T-cell (primary cell): ENCODE results near the gene ULK1. TPM values are rescaled to one million over a fixed set of nuclear protein-coding genes. Genes with fewer than 3 reads are reported as not detected.
"Not testable (repeated sequence)": the region's sequence is repeated elsewhere in the genome, so short reads cannot be mapped to it uniquely, and the experiment has no call there.

Experiments used
- ATAC-seq, 4 experiments: fragments of 200-7000 bp in 3 of 4; fragments of 150-1000 bp in 1 of 4; cut with Tn5 transposase; replicated peaks in 1 of 4; 1 replicate in 3 of 4; 2 replicates in 1 of 4; pipeline ENCODE4 v1.10.0; 2021; ENCODE audit warnings: moderate library complexity in 3 of 4, mild to moderate bottlenecking in 2 of 4, moderate number of reproducible peaks in 1 of 4
- CTCF ChIA-PET, 2 donors: fragments of 300-600 bp; sonication (Branson Sonifier 250); formaldehyde crosslinking; loops; one replicate each; lab custom pipeline; 2022; ENCODE audit warnings: antibody characterized with exemption in 2 of 2; lab: Charles Lee
- POLR2A ChIA-PET, 2 donors: fragments of 300-600 bp; sonication (Branson Sonifier 250); formaldehyde crosslinking; loops; one replicate each; lab custom pipeline; 2022; ENCODE audit warnings: antibody characterized with exemption in 2 of 2; lab: Charles Lee
- DNase-seq, 35 experiments: peaks; one replicate each; pipeline versions ENCODE4 v3.0.0 to v3.0.0-alpha.2; 2013 to 2023
- H3K27ac ChIP-seq: one replicate; pipeline ENCODE4 v1.5.1; 2013; ENCODE audit warnings: low read length
- H3K27me3 ChIP-seq, 2 experiments: replicated peaks in 1 of 2; 1 replicate in 1 of 2; 2 replicates in 1 of 2; pipeline versions ENCODE4 v1.6.1 to v1.7.0; 2013; ENCODE audit warnings: low read length in 1 of 2, mixed read lengths in 1 of 2; ENCODE audit not compliant: control insufficient read depth in 2 of 2, insufficient read depth in 2 of 2; ENCODE audit errors: extremely low read depth in 1 of 2
- H3K36me3 ChIP-seq, 2 donors: 1 replicate in 1 of 2; 2 replicates in 1 of 2; pipeline versions ENCODE4 v1.6.1 to v1.7.0; 2013; ENCODE audit warnings: low read length in 1 of 2; ENCODE audit not compliant: control insufficient read depth in 2 of 2, insufficient read depth in 1 of 2; ENCODE audit errors: extremely low read depth in 1 of 2
- H3K4me1 ChIP-seq, 2 experiments: 1 replicate in 1 of 2; 2 replicates in 1 of 2; pipeline versions ENCODE4 v1.6.1 to v1.7.0; 2013; ENCODE audit warnings: low read length in 2 of 2, mixed read lengths in 1 of 2; ENCODE audit not compliant: insufficient read depth in 2 of 2, control insufficient read depth in 1 of 2; ENCODE audit errors: extremely low read depth in 1 of 2
- H3K4me3 ChIP-seq, 2 donors: 1 replicate in 1 of 2; 2 replicates in 1 of 2; pipeline versions ENCODE4 v1.5.1 to v1.7.0; 2013; ENCODE audit warnings: mild to moderate bottlenecking in 2 of 2, low read length in 1 of 2, moderate library complexity in 1 of 2; ENCODE audit not compliant: control insufficient read depth in 1 of 2; ENCODE audit errors: extremely low read depth in 1 of 2
- H3K9me3 ChIP-seq: 2 replicates; pipeline ENCODE4 v1.7.0; 2013
- H3K27ac Mint-ChIP-seq, 2 donors: one replicate each; pipeline ENCODE4 v1.8.0; 2020 to 2021; ENCODE audit warnings: mild to moderate bottlenecking in 2 of 2, mixed read lengths in 2 of 2
- H3K27me3 Mint-ChIP-seq, 2 donors: one replicate each; pipeline ENCODE4 v1.8.0; 2021 to 2022; ENCODE audit warnings: mixed read lengths in 2 of 2
- H3K36me3 Mint-ChIP-seq: one replicate; pipeline ENCODE4 v1.8.0; 2021; ENCODE audit warnings: mixed read lengths
- H3K4me1 Mint-ChIP-seq, 3 donors: one replicate each; pipeline ENCODE4 v1.8.0; 2020 to 2022; ENCODE audit warnings: mixed read lengths in 3 of 3, mild to moderate bottlenecking in 1 of 3
- H3K4me3 Mint-ChIP-seq, 3 donors: one replicate each; pipeline ENCODE4 v1.8.0; 2020 to 2022; ENCODE audit warnings: mild to moderate bottlenecking in 3 of 3, mixed read lengths in 3 of 3, moderate library complexity in 3 of 3
- H3K9me3 Mint-ChIP-seq, 3 donors: one replicate each; pipeline ENCODE4 v1.8.0; 2020 to 2022; ENCODE audit warnings: mixed read lengths in 3 of 3
- WGBS: methylation state at CpG from one replicate; pipeline ENCODE4 v1.1.5; 2013; ENCODE audit warnings: missing lambda C conversion rate; ENCODE audit not compliant: insufficient coverage; 5-methylcytosine and 5-hydroxymethylcytosine counted together
- total RNA-seq, 35 experiments: library from RNA in 6 of 35; stranded (reverse) in 6 of 35; fragments of 120-200 nt in 1 of 35; gene quantifications; one replicate each; pipeline versions ENCODE4 v1.2.1 to v1.2.4 and lab custom pipeline; 2013 to 2026

The ULK1 gene
- total RNA-seq, 5 donors from 2014 or later (not counting 1 experiment from before 2014, with no cell fraction given), result 53.3 to 89.6 (median 57.8) TPM

DNA sequence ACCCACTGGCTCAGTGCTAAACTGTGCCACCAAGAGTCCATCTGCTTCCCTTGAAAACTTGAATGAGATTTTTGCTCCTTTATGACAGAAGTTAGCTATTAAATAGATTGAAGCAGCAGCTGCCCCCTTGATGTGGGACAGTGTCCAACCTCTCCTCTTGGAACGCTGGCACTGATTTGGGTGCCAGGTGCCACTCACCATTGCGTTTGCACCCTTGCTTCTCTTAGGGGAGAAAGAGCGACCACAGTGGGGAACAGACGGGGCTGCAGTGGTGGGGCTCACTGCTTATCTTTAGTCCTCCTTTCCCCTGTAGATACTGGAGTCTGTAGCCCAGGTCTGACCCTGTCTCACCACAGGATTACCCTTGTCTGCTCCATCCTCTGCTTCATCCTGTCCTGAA lies 64.7 kb downstream of the ULK1 start:
- CTCF ChIA-PET, result interaction anchor here in 1 of 2 donors (0.6 kb wide), 1 partner anchor 72 kb away, joined by 4 read pairs; no protein-coding TSS in a partner anchor

DNA sequence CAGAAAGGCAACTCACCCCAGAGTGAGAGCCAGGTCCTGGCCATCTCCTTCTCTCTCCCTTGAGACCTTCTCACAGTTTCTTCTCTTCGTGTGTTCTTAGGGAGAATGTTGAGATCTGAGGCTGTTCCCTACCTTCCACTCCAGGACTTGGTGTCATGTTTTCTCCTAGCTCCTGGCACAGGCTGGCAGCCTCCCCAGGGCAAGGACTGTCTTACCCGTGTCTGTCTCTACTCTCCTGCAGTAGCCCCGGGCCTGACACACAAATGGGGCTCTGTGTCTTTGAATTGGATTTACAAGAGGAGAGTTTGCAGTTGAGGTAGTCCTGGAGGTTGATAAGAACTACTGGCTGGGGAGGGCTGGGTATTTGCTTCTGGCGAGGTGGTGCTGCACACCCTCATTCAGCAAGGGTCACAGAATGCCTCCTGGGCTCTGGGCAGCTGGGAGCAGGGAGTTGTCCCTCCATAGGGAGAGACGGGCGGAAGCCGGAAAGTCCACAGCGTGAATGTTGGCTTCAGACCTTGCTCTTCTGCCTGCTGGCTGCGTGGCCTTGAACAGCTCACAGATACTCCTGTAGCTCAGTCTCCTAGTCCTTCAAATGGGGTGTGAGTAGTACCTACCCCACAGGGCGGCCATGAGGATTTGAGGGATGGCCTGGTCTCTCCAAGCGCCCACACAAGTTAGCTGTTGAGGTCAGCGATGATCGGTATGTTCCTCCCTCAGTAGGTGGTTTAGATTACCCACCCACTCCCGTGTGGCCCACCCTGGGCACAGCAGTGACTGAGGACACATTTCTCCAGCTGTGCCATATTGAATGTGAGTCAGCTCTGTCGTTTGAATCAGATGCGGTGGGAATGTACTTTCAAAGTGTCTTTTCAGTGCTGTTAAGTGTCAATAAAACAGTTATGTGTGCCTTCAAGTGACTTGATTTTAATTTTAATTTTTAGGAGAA lies 65.5 kb downstream of the ULK1 start:
- Mint-ChIP-seq H3K27me3 (no peaks in the 10 kb centered on the region), H3K4me3 (no peak overlapping the region), H3K9me3 (no peaks in the 10 kb centered on the region), H3K36me3 (peaks cover 14% of the 10 kb centered on the region), H3K27ac (peak overlapping the region; percentile 46 to 76), H3K4me1 (peaks cover 71 to 79% (median 73%) of the 10 kb centered on the region in 3 donors)
- H3K9me3 ChIP-seq, result no peaks in the 10 kb centered on the region
- 67% methylated on average over 6 of the region's 16 CpGs for WGBS
- H3K36me3 ChIP-seq, result peaks cover 0 to 10% of the 10 kb centered on the region in 2 donors
- CTCF ChIA-PET, result interaction anchor here in 1 of 2 donors (0.5 kb wide), 1 partner anchor 10 kb away, joined by 4 read pairs; the partner anchor contains the start of gene EP400
- peaks cover 6 to 33% of the 10 kb centered on the region in 2 experiments for H3K4me1 ChIP-seq
- ATAC-seq (no peak), DNase-seq (no peak)
- H3K27ac ChIP-seq, result no peak overlapping the region
- H3K4me3 ChIP-seq, result no peak overlapping the region
- POLR2A ChIA-PET, result no interaction called here
- no peaks in the 10 kb centered on the region for H3K27me3 ChIP-seq

More for the DNA sequence above, 64.7 kb downstream of the ULK1 start:
- H3K4me1 ChIP-seq, result peaks cover 6 to 33% of the 10 kb centered on the region in 2 experiments
- H3K4me3 ChIP-seq, result no peak overlapping the region
- Mint-ChIP-seq H3K4me3 (no peak overlapping the region), H3K27ac (peak overlapping the region; percentile 46 to 76), H3K27me3 (no peaks in the 10 kb centered on the region), H3K4me1 (peaks cover 70 to 76% (median 72%) of the 10 kb centered on the region in 3 donors), H3K36me3 (peaks cover 14% of the 10 kb centered on the region), H3K9me3 (no peaks in the 10 kb centered on the region)
- 83% methylated on average over 2 of the region's 4 CpGs for WGBS
- POLR2A ChIA-PET, result no interaction called here
- no peak overlapping the region for H3K27ac ChIP-seq
- ATAC-seq (no peak), DNase-seq (no peak)
- no peaks in the 10 kb centered on the region for H3K9me3 ChIP-seq
- H3K36me3 ChIP-seq, result peaks cover 0 to 10% of the 10 kb centered on the region in 2 donors
- no peaks in the 10 kb centered on the region for H3K27me3 ChIP-seq

GRCh38 chr12:131960590-131961325 lies 66.3 kb downstream of the ULK1 start:
- Mint-ChIP-seq H3K4me1 (peaks cover 73 to 80% (median 77%) of the 10 kb centered on the region in 3 donors), H3K36me3 (peaks cover 18% of the 10 kb centered on the region), H3K27ac (peak overlapping the region in 1 of 2 donors; percentile 28)
- H3K4me3 ChIP-seq, H3K27me3 Mint-ChIP-seq, POLR2A ChIA-PET, ATAC-seq, CTCF ChIA-PET, H3K4me3 Mint-ChIP-seq, DNase-seq, H3K9me3 ChIP-seq, H3K9me3 Mint-ChIP-seq, H3K27ac ChIP-seq, H3K27me3 ChIP-seq: not testable (repeated sequence)
- Histone ChIP-seq H3K4me1 (peaks cover 6 to 33% of the 10 kb centered on the region in 2 experiments), H3K36me3 (peaks cover 0 to 10% of the 10 kb centered on the region in 2 donors)
- WGBS, result 89% methylated on average over 5 of the region's 30 CpGs

- H3K27ac Mint-ChIP-seq, H3K4me3 ChIP-seq, H3K27ac ChIP-seq, DNase-seq, ATAC-seq, H3K9me3 ChIP-seq, H3K9me3 Mint-ChIP-seq, H3K4me3 Mint-ChIP-seq, POLR2A ChIA-PET, CTCF ChIA-PET, H3K27me3 ChIP-seq, H3K27me3 Mint-ChIP-seq: not testable (repeated sequence)
- peaks cover 15% of the 10 kb centered on the region for H3K36me3 Mint-ChIP-seq
- H3K4me1 ChIP-seq, result peaks cover 6 to 30% of the 10 kb centered on the region in 2 experiments
- WGBS, result no CpG with 5 or more reads among the region's 20 CpGs
- peaks cover 0 to 10% of the 10 kb centered on the region in 2 donors for H3K36me3 ChIP-seq
- peaks cover 67 to 75% (median 72%) of the 10 kb centered on the region in 3 donors for H3K4me1 Mint-ChIP-seq
These were observed 66.9 kb downstream of the ULK1 start for GRCh38 chr12:131961328-131961727.

DNA sequence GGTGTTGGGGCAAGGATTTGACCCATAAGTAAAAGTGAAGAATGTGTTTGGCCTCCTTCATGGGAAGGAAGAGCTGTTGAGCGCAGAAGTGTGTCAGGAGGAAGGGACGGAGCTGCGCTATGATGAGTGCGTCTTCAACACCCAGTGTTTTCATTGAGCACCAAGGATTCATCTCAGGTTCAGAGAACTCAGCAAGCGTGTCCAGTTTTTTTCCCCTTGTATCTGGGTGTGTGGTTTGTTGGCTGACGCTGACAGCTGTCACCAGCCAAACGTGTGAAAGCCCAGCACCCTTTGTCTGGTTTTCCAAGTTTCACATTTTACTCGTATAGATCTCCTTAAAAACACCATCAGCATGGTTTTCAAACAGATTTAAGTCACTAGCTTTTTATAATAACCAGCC lies 67.6 kb downstream of the ULK1 start:
- no peaks in the 10 kb centered on the region for H3K27me3 Mint-ChIP-seq
- H3K9me3 Mint-ChIP-seq, result no peaks in the 10 kb centered on the region
- H3K27ac ChIP-seq, result no peak overlapping the region
- H3K27me3 ChIP-seq, result no peaks in the 10 kb centered on the region
- no peak overlapping the region for H3K4me3 Mint-ChIP-seq
- no peak overlapping the region for H3K4me3 ChIP-seq
- peaks cover 61 to 68% (median 64%) of the 10 kb centered on the region in 3 donors for H3K4me1 Mint-ChIP-seq
- ATAC-seq, result no peak
- no peaks in the 10 kb centered on the region for H3K9me3 ChIP-seq
- ChIA-PET POLR2A (no interaction called here), CTCF (interaction anchor here in 1 of 2 donors (0.6 kb wide), 1 partner anchor 33 kb away, joined by 3 read pairs; no protein-coding TSS in a partner anchor)
- peaks cover 0 to 10% of the 10 kb centered on the region in 2 donors for H3K36me3 ChIP-seq
- H3K4me1 ChIP-seq, result peaks cover 6 to 31% of the 10 kb centered on the region in 2 experiments
- DNase-seq, result no peak
- peaks cover 15% of the 10 kb centered on the region for H3K36me3 Mint-ChIP-seq
- peak overlapping the region in 1 of 2 donors; percentile 74 for H3K27ac Mint-ChIP-seq
- 97% methylated on average over 4 of the region's 8 CpGs for WGBS

DNA sequence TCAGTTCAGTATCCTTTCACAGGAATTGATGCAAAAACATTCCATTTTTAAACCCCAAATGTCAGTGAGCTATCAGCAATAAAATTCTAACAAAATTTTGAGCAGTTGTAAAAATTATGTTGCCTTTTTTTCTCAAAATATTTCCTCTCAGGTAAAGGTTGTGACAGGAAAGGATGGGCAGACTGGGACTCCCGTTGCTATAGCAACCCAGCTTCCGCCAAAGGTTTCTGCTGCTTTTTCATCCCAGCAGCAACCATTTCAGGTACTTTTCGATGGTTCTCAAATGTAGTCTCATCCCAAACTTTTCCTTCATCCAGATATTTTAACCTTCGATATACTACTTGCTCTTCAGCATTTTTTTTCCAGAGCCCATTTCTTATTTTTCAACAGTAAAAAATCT lies 69.0 kb downstream of the ULK1 start:
- peaks cover 6 to 24% of the 10 kb centered on the region in 2 experiments for H3K4me1 ChIP-seq
- peaks cover 60 to 67% (median 64%) of the 10 kb centered on the region in 3 donors for H3K4me1 Mint-ChIP-seq
- 18% methylated on average over 3 of the region's 4 CpGs for WGBS
- no peaks in the 10 kb centered on the region for H3K9me3 ChIP-seq
- peak in 10 of 35 experiments; percentile 10 to 56 (median 23) for DNase-seq
- H3K27ac Mint-ChIP-seq, result peak overlapping the region; percentile 76 to 81
- H3K36me3 ChIP-seq, result peaks cover 0 to 10% of the 10 kb centered on the region in 2 donors
- ChIA-PET CTCF (no interaction called here), POLR2A (no interaction called here)
- peak in 1 of 4 experiments; percentile 52 for ATAC-seq
- no peaks in the 10 kb centered on the region for H3K27me3 ChIP-seq
- peak overlapping the region; percentile 42 for H3K27ac ChIP-seq
- H3K4me3 Mint-ChIP-seq, result peak overlapping the region in 1 of 3 donors; percentile 31
- H3K4me3 ChIP-seq, result no peak overlapping the region
- H3K36me3 Mint-ChIP-seq, result peaks cover 23% of the 10 kb centered on the region
- no peaks in the 10 kb centered on the region for H3K9me3 Mint-ChIP-seq
- no peaks in the 10 kb centered on the region for H3K27me3 Mint-ChIP-seq
